NB4 (cell line): ENCODE data around the gene TMEM176B.

Experiments used
- DNase-seq: peaks from one replicate; pipeline ENCODE4 v3.0.0; 2010; ENCODE audit warnings: low read depth
- H3K4me3 ChIP-seq: one replicate; pipeline ENCODE4 v1.5.1; 2011; ENCODE audit warnings: mild to moderate bottlenecking, low read depth, low read length, moderate library complexity
- MAX ChIP-seq: IDR thresholded peaks from 2 replicates; pipeline ENCODE4 v1.6.1; 2011; ENCODE audit warnings: low read depth, low read length
- MYC ChIP-seq: IDR thresholded peaks from 2 replicates; pipeline ENCODE4 v1.6.1; 2011; ENCODE audit warnings: low read depth, low read length
- POLR2A ChIP-seq: IDR thresholded peaks from 2 replicates; pipeline ENCODE4 v1.6.1; 2011; ENCODE audit warnings: mild to moderate bottlenecking; ENCODE audit not compliant: insufficient read length; ENCODE audit errors: extremely low read depth
- TF ChIP-seq, protein P1 (sequence below): IDR thresholded peaks from one replicate; pipeline ENCODE4 v1.5.1; 2012; ENCODE audit warnings: low read depth, low read length

Gene TMEM176B

GRCh38 chr7:150753239-150753638 is 46.9 kb downstream of the TMEM176B start:
- DNase-seq = no peak
- no peak overlapping the region for H3K4me3 ChIP-seq
- TF ChIP-seq MYC = no peak
- no peak for TF ChIP-seq POLR2A
- TF ChIP-seq, protein P1, sequence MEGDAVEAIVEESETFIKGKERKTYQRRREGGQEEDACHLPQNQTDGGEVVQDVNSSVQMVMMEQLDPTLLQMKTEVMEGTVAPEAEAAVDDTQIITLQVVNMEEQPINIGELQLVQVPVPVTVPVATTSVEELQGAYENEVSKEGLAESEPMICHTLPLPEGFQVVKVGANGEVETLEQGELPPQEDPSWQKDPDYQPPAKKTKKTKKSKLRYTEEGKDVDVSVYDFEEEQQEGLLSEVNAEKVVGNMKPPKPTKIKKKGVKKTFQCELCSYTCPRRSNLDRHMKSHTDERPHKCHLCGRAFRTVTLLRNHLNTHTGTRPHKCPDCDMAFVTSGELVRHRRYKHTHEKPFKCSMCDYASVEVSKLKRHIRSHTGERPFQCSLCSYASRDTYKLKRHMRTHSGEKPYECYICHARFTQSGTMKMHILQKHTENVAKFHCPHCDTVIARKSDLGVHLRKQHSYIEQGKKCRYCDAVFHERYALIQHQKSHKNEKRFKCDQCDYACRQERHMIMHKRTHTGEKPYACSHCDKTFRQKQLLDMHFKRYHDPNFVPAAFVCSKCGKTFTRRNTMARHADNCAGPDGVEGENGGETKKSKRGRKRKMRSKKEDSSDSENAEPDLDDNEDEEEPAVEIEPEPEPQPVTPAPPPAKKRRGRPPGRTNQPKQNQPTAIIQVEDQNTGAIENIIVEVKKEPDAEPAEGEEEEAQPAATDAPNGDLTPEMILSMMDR = no peak
- TF ChIP-seq MAX = no peak

DNA sequence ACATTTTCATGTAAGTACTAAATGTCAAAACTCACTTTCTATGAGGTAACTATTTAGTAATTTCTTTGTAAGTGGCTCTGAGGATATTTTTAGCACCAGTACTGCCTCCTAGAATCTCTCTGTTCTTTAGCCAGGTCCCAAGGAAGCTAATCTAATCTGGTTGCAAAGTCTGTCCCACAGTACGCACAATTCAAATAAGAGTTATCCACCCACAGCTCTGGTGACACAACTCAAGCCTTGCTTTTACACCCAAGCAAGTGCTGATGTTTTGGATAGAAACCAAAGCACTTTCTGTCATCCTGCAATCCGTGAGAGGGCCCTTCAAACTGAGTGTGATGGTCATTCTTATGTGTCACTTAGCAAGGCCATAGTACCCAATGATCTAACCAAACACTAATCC is 48.5 kb downstream of the TMEM176B start:
- no peak for DNase-seq
- TF ChIP-seq MAX = no peak
- TF ChIP-seq MYC = no peak
- TF ChIP-seq, protein P1 = no peak
- no peak for TF ChIP-seq POLR2A
- no peak overlapping the region for H3K4me3 ChIP-seq

DNA sequence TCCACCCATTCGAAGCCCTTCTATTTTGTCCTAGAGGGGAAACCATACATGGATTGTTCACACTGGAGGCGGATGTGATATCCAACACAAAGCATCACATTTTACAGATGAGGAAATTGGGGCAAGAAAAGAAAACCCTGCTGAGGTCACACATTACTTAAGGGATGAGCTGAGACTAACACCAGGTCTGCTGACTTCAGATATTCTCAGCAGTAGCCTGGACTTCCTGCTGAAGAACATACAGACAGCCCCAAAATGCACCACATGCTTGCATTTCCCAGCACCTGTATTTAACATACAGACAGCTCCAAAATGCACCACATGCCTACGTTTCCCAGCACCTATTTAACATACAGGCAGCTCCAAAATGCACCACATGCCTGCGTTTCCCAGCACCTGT is 51.8 kb downstream of the TMEM176B start:
- TF ChIP-seq MYC (no peak), MAX (no peak), POLR2A (no peak)
- TF ChIP-seq, protein P1 = no peak
- no peak for DNase-seq

GRCh38 chr7:150746921-150747320 is 53.2 kb downstream of the TMEM176B start:
- H3K4me3 ChIP-seq = no peak overlapping the region
- DNase-seq = no peak
- TF ChIP-seq MYC = no peak
- TF ChIP-seq MAX = no peak
- no peak for TF ChIP-seq POLR2A
- TF ChIP-seq, protein P1 = no peak

More for the DNA sequence above, 51.8 kb downstream of the TMEM176B start:
- no peak overlapping the region for H3K4me3 ChIP-seq

DNA sequence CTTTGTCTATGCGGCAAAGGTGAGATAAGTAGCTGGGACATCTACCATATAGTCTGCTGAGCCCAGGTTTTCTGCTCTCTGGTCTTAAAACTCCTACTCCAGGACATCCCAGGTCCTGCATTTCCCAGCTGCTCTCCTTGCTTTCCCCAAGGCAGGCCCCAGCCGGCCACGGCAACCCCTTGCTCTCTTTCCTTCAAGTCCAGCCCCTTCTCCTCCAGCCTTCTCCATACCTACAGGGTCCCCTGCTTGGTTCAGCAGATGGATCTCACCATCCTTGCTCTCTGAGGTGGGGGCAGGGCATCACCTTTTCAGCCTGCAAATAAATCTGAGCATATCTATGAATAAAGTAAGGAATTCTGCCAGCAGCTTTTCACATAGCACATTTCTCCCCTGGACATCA is 54.3 kb downstream of the TMEM176B start:
- DNase-seq = no peak
- TF ChIP-seq MAX (no peak), POLR2A (no peak), MYC (no peak)
- TF ChIP-seq, protein P1 = no peak
- H3K4me3 ChIP-seq = no peak overlapping the region

DNA sequence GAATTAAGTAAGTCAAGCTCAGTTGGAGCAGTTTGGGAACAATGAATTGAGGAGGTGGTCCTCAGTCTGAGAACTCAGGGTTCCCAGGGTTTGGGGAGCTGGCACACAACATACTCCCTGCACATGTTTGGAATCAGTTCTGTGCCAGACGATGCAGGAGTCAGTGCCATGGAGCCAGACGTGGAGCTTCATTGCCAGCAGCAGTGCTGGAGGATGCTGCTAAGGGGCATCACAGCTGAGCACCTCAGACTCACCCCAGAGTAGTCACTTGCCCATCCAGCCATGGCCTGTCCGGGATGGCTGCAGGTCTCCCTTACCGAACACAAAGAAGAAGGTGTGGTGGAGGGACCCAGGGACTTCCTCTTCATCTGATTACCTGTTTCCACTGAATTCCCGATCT is 55.1 kb downstream of the TMEM176B start:
- no peak for TF ChIP-seq POLR2A
- TF ChIP-seq, protein P1 = no peak
- TF ChIP-seq MYC = no peak
- TF ChIP-seq MAX = no peak
- H3K4me3 ChIP-seq = no peak overlapping the region
- no peak for DNase-seq
